Peyer's patch (tissue), 4 donors: ENCODE measurements around the gene IDH3G. TPM values are rescaled to one million over a fixed set of nuclear protein-coding genes. Genes with fewer than 3 reads are reported as not detected.

Experiments
- DNase-seq, 3 donors: peaks; one replicate each; pipeline ENCODE4 v3.0.0-alpha.2; 2017 to 2019
- H3K27ac ChIP-seq, 4 donors: fragments of 200-600 bp; sonication (generic); one replicate each; pipeline ENCODE4 v1.5.1; 2016 to 2019
- H3K27me3 ChIP-seq, 2 donors: fragments of 200-600 bp; sonication (generic); one replicate each; pipeline ENCODE4 v1.5.1; 2019
- H3K36me3 ChIP-seq, 3 donors: fragments of 200-600 bp; sonication (generic); one replicate each; pipeline ENCODE4 v1.5.1; 2016 to 2019
- H3K4me1 ChIP-seq, 4 donors: fragments of 200-600 bp; sonication (generic); one replicate each; pipeline ENCODE4 v1.5.1; 2016 to 2019
- H3K4me3 ChIP-seq, 4 donors: fragments of 200-600 bp; sonication (generic); 1 replicate in 3 of 4; 2 replicates in 1 of 4; pipeline ENCODE4 v1.5.1; 2016 to 2019; ENCODE audit warnings: mild to moderate bottlenecking in 1 of 4
- H3K9me3 ChIP-seq, 4 donors: fragments of 200-600 bp; sonication (generic); one replicate each; pipeline ENCODE4 v1.5.1; 2016 to 2019; ENCODE audit warnings: mild to moderate bottlenecking in 1 of 4
- POLR2A ChIP-seq, 2 donors: fragments of 450-650 bp; IDR thresholded peaks; one replicate each; pipeline ENCODE4 v1.5.1; 2017; ENCODE audit warnings: antibody characterized with exemption in 2 of 2, mild to moderate bottlenecking in 2 of 2, moderate library complexity in 2 of 2
- total RNA-seq, 4 donors: library from RNA; depleted of rRNA; stranded (reverse); fragments of >200 nt; gene quantifications; one replicate each; pipeline ENCODE4 v1.1.0, GENCODE V29; 2016
- TF ChIP-seq, protein P1 (sequence below), 6 experiments: fragments of 450-650 bp in 4 of 6; fragments of 200-600 bp in 2 of 6; sonication (generic) in 1 of 6; IDR thresholded peaks; one replicate each; pipeline ENCODE4 v1.5.1; 2017 to 2019; ENCODE audit warnings: antibody characterized with exemption in 6 of 6, mild to moderate bottlenecking in 3 of 6, moderate library complexity in 1 of 6

The IDH3G gene
- total RNA-seq, 4 donors from 2014 or later, result 108 to 153 (median 126) TPM

DNA sequence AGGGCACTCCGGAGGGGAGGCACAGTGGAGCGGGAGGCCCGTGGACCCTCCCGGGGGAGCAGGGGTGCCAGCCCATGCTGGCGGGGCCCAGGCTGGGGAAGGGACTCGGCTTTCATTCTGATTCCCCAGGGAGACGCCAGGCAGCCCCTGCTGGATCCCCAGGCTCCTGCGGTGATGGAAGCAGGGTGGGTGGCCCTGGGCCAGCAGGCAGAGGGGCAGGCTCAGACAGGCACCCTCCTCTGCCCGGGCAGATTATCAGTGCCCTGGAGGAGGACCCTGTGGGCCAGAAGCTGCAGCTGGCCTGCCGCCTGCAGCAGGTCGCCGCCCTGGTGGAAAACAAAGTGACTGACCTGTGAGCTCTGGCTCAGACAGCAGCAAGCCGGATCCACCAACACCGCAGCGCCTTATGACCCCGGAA is 15.5 kb downstream of the IDH3G start:
- Histone ChIP-seq H3K36me3 (no peaks in the 10 kb centered on the region), H3K4me3 (no peak overlapping the region), H3K27ac (no peak overlapping the region), H3K27me3 (no peaks in the 10 kb centered on the region), H3K9me3 (no peaks in the 10 kb centered on the region), H3K4me1 (peaks cover 0 to 13% (median 5%) of the 10 kb centered on the region in 4 donors)
- no peak for DNase-seq
- TF ChIP-seq, protein P1, sequence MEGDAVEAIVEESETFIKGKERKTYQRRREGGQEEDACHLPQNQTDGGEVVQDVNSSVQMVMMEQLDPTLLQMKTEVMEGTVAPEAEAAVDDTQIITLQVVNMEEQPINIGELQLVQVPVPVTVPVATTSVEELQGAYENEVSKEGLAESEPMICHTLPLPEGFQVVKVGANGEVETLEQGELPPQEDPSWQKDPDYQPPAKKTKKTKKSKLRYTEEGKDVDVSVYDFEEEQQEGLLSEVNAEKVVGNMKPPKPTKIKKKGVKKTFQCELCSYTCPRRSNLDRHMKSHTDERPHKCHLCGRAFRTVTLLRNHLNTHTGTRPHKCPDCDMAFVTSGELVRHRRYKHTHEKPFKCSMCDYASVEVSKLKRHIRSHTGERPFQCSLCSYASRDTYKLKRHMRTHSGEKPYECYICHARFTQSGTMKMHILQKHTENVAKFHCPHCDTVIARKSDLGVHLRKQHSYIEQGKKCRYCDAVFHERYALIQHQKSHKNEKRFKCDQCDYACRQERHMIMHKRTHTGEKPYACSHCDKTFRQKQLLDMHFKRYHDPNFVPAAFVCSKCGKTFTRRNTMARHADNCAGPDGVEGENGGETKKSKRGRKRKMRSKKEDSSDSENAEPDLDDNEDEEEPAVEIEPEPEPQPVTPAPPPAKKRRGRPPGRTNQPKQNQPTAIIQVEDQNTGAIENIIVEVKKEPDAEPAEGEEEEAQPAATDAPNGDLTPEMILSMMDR (IDR thresholded peaks at IDR 0.05), result peak in 1 of 6 experiments; percentile 15
- no peak for TF ChIP-seq POLR2A (IDR thresholded peaks at IDR 0.05)

DNA sequence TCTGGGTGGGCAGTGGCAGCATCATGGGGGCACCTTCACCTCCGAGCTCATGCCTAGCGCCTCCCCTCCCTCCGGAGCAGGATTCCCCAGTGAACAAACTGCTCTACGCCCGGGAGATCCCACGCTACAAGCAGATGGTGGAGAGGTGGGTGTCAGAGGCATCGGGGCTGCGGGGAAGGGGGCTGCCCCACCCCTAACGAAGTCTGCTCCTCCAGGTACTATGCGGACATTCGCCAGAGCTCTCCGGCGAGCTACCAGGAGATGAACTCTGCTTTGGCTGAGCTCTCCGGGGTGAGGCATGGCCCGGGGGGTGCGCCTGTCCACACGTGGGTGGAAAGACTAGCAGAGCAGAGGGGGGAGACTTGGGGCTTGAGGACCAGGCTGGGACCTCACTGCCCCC is 16.0 kb downstream of the IDH3G start:
- no peaks in the 10 kb centered on the region for H3K27me3 ChIP-seq
- TF ChIP-seq, protein P1 (IDR thresholded peaks at IDR 0.05), result no peak
- no peak for TF ChIP-seq POLR2A (IDR thresholded peaks at IDR 0.05)
- H3K36me3 ChIP-seq, result no peaks in the 10 kb centered on the region
- DNase-seq, result no peak
- H3K27ac ChIP-seq, result no peak overlapping the region
- no peak overlapping the region for H3K4me3 ChIP-seq
- H3K4me1 ChIP-seq, result peaks cover 0 to 13% (median 5%) of the 10 kb centered on the region in 4 donors
- no peaks in the 10 kb centered on the region for H3K9me3 ChIP-seq

- Histone ChIP-seq H3K4me1 (peaks cover 0 to 13% (median 5%) of the 10 kb centered on the region in 4 donors), H3K9me3 (no peaks in the 10 kb centered on the region), H3K36me3 (no peaks in the 10 kb centered on the region), H3K4me3 (no peak overlapping the region), H3K27me3 (no peaks in the 10 kb centered on the region), H3K27ac (no peak overlapping the region)
- DNase-seq, result no peak
- TF ChIP-seq, protein P1 (IDR thresholded peaks at IDR 0.05), result no peak
- no peak for TF ChIP-seq POLR2A (IDR thresholded peaks at IDR 0.05)
Measured at GRCh38 chrX:153777261-153778090, 16.7 kb downstream of the IDH3G start.

GRCh38 chrX:153776611-153777045 is 17.5 kb downstream of the IDH3G start:
- Histone ChIP-seq H3K4me1 (peaks cover 0 to 13% (median 5%) of the 10 kb centered on the region in 4 donors), H3K27ac (no peak overlapping the region), H3K4me3 (no peak overlapping the region), H3K36me3 (no peaks in the 10 kb centered on the region), H3K27me3 (no peaks in the 10 kb centered on the region), H3K9me3 (no peaks in the 10 kb centered on the region)
- no peak for DNase-seq
- TF ChIP-seq, protein P1 (IDR thresholded peaks at IDR 0.05), result no peak
- no peak for TF ChIP-seq POLR2A (IDR thresholded peaks at IDR 0.05)

DNA sequence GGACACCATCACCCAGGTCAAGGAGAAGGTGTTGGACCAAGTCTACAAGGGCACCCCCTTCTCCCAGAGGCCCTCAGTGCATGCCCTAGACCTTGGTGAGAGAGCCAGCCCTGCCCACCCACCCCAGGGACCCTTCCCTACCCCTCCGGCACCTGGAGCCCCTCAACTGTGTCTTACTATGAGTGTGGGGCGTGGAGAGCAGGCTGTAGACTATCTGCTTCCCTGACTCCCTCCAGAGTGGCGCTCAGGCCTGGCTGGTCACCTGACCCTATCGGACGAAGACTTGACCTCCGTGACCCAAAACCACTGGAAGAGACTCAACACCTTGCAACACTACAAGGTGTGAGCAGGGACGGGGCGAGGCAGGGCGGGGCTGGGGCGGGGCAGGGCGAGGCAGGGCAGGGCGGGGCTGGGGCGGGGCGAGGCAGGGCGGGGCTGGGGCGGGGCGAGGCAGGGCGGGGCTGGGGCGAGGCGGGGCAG is 18.0 kb downstream of the IDH3G start:
- TF ChIP-seq POLR2A (IDR thresholded peaks at IDR 0.05), result no peak
- TF ChIP-seq, protein P1 (IDR thresholded peaks at IDR 0.05), result no peak
- Histone ChIP-seq H3K27me3 (no peaks in the 10 kb centered on the region), H3K27ac (no peak overlapping the region), H3K36me3 (no peaks in the 10 kb centered on the region), H3K4me1 (peaks cover 0 to 10% (median 5%) of the 10 kb centered on the region in 4 donors), H3K4me3 (no peak overlapping the region), H3K9me3 (no peaks in the 10 kb centered on the region)
- DNase-seq, result no peak
